ENCODE measurements around the gene PELO. TPM values are rescaled to one million over a fixed set of nuclear protein-coding genes. Genes with fewer than 3 reads are reported as not detected.

The PELO gene
- total RNA-seq, 1 experiment from 2014 or later, result 21.5 TPM

DNA sequence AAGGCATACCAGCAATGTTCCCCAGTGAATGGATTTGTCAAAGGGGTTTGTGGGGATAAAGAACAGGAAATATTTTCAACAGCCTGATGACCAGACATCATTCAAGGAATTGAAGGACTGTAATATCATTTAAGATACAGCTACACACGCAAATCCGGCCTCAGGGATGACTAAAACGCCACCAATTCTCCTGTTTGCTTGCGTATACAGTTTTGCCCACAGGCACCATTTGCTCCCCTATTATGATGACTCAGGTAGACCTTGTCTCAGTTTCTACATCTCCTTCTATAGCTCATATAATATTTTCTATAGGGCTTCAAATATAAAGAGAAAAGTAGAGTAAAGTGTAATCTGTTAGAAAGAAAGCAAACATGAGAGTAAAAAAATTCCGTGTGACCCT, 29.7 kb upstream of the PELO start:
- no peaks in the 10 kb centered on the region for H3F3A ChIP-seq (ENCODE audit: insufficient read depth, low read depth)
- no peak overlapping the region for H3K27ac ChIP-seq
- H3K9me2 ChIP-seq (ENCODE audit: insufficient read depth), result no peaks in the 10 kb centered on the region
- TF ChIP-seq EZH2 (IDR thresholded peaks at IDR 0.05; ENCODE audit: low read depth), result no peak
- TF ChIP-seq, protein P1, sequence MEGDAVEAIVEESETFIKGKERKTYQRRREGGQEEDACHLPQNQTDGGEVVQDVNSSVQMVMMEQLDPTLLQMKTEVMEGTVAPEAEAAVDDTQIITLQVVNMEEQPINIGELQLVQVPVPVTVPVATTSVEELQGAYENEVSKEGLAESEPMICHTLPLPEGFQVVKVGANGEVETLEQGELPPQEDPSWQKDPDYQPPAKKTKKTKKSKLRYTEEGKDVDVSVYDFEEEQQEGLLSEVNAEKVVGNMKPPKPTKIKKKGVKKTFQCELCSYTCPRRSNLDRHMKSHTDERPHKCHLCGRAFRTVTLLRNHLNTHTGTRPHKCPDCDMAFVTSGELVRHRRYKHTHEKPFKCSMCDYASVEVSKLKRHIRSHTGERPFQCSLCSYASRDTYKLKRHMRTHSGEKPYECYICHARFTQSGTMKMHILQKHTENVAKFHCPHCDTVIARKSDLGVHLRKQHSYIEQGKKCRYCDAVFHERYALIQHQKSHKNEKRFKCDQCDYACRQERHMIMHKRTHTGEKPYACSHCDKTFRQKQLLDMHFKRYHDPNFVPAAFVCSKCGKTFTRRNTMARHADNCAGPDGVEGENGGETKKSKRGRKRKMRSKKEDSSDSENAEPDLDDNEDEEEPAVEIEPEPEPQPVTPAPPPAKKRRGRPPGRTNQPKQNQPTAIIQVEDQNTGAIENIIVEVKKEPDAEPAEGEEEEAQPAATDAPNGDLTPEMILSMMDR (conservative IDR thresholded peaks at IDR 0.05), result no peak
- no peaks in the 10 kb centered on the region for H3K79me2 ChIP-seq (ENCODE audit: low read depth)
- ChIA-PET CTCF (no interaction called here), POLR2A (ENCODE audit: unreplicated experiment) (no interaction called here)
- no peaks in the 10 kb centered on the region for H3K9me3 ChIP-seq (ENCODE audit: insufficient read depth, low read depth)
- H3K4me1 ChIP-seq (replicated peaks; ENCODE audit: insufficient read depth), result no peaks in the 10 kb centered on the region
- H2AFZ ChIP-seq, result no peak overlapping the region
- H3K4me3 ChIP-seq, result no peak overlapping the region
- H4K20me1 ChIP-seq (ENCODE audit: insufficient read depth), result no peaks in the 10 kb centered on the region
- no peak overlapping the region for H3K4me2 ChIP-seq
- no TSS peak for BruUV-seq (replicated peaks)
- no peaks in the 10 kb centered on the region for H3K27me3 ChIP-seq (ENCODE audit: insufficient read depth, low read depth)
- intact Hi-C loops (cut with micrococcal nuclease; ENCODE audit: unreplicated experiment), result no loop called here
- H3K36me3 ChIP-seq (ENCODE audit: low read depth), result no peaks in the 10 kb centered on the region
- no peak for DNase-seq

- Histone ChIP-seq H3K4me1 (replicated peaks; ENCODE audit: insufficient read depth) (no peaks in the 10 kb centered on the region), H3F3A (ENCODE audit: insufficient read depth, low read depth) (no peaks in the 10 kb centered on the region), H4K20me1 (ENCODE audit: insufficient read depth) (no peaks in the 10 kb centered on the region), H3K27me3 (ENCODE audit: insufficient read depth, low read depth) (no peaks in the 10 kb centered on the region), H3K9me3 (ENCODE audit: insufficient read depth, low read depth) (no peaks in the 10 kb centered on the region), H3K36me3 (ENCODE audit: low read depth) (no peaks in the 10 kb centered on the region), H2AFZ (no peak overlapping the region), H3K4me3 (no peak overlapping the region), H3K79me2 (ENCODE audit: low read depth) (no peaks in the 10 kb centered on the region), H3K27ac (no peak overlapping the region), H3K4me2 (no peak overlapping the region), H3K9me2 (ENCODE audit: insufficient read depth) (no peaks in the 10 kb centered on the region)
- no peak for TF ChIP-seq EZH2 (IDR thresholded peaks at IDR 0.05; ENCODE audit: low read depth)
- TF ChIP-seq, protein P1 (conservative IDR thresholded peaks at IDR 0.05), result no peak
- BruUV-seq (replicated peaks), result no TSS peak
- intact Hi-C loops (cut with micrococcal nuclease; ENCODE audit: unreplicated experiment), result no loop called here
- no peak for DNase-seq
- ChIA-PET POLR2A (ENCODE audit: unreplicated experiment) (no interaction called here), CTCF (interaction anchor here (0.6 kb wide), 1 partner anchor 595 kb away, joined by 3 read pairs; no protein-coding TSS in a partner anchor)
Observed at GRCh38 chr5:52759331-52759730, 28.4 kb upstream of the PELO start.

GRCh38 chr5:52760695-52761366, 26.9 kb upstream of the PELO start:
- CTCF ChIA-PET, result no interaction called here
- Histone ChIP-seq H3K9me3 (ENCODE audit: insufficient read depth, low read depth) (no peaks in the 10 kb centered on the region), H3F3A (ENCODE audit: insufficient read depth, low read depth) (no peaks in the 10 kb centered on the region), H3K79me2 (ENCODE audit: low read depth) (no peaks in the 10 kb centered on the region), H3K27ac (no peak overlapping the region), H3K9me2 (ENCODE audit: insufficient read depth) (no peaks in the 10 kb centered on the region), H4K20me1 (ENCODE audit: insufficient read depth) (no peaks in the 10 kb centered on the region), H3K27me3 (ENCODE audit: insufficient read depth, low read depth) (no peaks in the 10 kb centered on the region), H3K4me3 (no peak overlapping the region), H3K36me3 (ENCODE audit: low read depth) (no peaks in the 10 kb centered on the region), H2AFZ (no peak overlapping the region), H3K4me1 (replicated peaks; ENCODE audit: insufficient read depth) (no peaks in the 10 kb centered on the region), H3K4me2 (no peak overlapping the region)
- intact Hi-C loops (cut with micrococcal nuclease; ENCODE audit: unreplicated experiment), result no loop called here
- no TSS peak for BruUV-seq (replicated peaks)
- TF ChIP-seq EZH2 (IDR thresholded peaks at IDR 0.05; ENCODE audit: low read depth), result no peak
- TF ChIP-seq, protein P1 (conservative IDR thresholded peaks at IDR 0.05), result no peak
- POLR2A ChIA-PET (ENCODE audit: unreplicated experiment), result no interaction called here
- no peak for DNase-seq

Measured in PC-9 (cell line).